H1 (cell line): ENCODE measurements around the gene SGO2. TPM values are rescaled to one million over a fixed set of nuclear protein-coding genes. Genes with fewer than 3 reads are reported as not detected.

Experiments used
- CBX5 ChIP-seq: fragments of 300-800, 300-1000 bp; sonication (generic); IDR thresholded peaks from 2 replicates; pipeline ENCODE4 v1.7.1; 2016; ENCODE audit warnings: antibody characterized with exemption, low read length, low read depth
- CBX8 ChIP-seq: fragments of 300-800, 300-1000 bp; sonication (generic); IDR thresholded peaks from 2 replicates; pipeline ENCODE4 v1.7.1; 2016; ENCODE audit warnings: low read depth, low read length, borderline replicate concordance
- CHD7 ChIP-seq: fragments of 300-600 bp; sonication (generic); IDR thresholded peaks from 2 replicates; pipeline ENCODE4 v1.7.1; 2012; ENCODE audit warnings: low read length, moderate library complexity, mild to moderate bottlenecking, inconsistent platforms; ENCODE audit not compliant: insufficient replicate concordance
- CTBP2 ChIP-seq: IDR thresholded peaks from 2 replicates; pipeline ENCODE4 v1.7.0; 2011; ENCODE audit warnings: borderline replicate concordance, mild to moderate bottlenecking, moderate library complexity, mixed read lengths, low read length; ENCODE audit not compliant: insufficient read depth, insufficient read length
- KDM4A ChIP-seq: IDR thresholded peaks from one replicate; pipeline ENCODE4 v1.7.1; 2012; ENCODE audit warnings: low read depth, mild to moderate bottlenecking, moderate library complexity, low read length, inconsistent platforms; ENCODE audit not compliant: severe bottlenecking
- MAFK ChIP-seq: IDR thresholded peaks from 2 replicates; pipeline ENCODE4 v1.6.1; 2012; ENCODE audit warnings: low read depth, mild to moderate bottlenecking, improper control_type of control experiment, low read length
- SRF ChIP-seq: IDR thresholded peaks from 2 replicates; pipeline ENCODE4 v1.6.1; 2011; ENCODE audit warnings: mild to moderate bottlenecking, low read depth, low read length, moderate library complexity
- TAF1 ChIP-seq: IDR thresholded peaks from 2 replicates; pipeline ENCODE4 v1.6.1; 2011; ENCODE audit warnings: mild to moderate bottlenecking, low read depth, low read length
- TCF12 ChIP-seq: IDR thresholded peaks from 2 replicates; pipeline ENCODE4 v1.6.1; 2011; ENCODE audit warnings: low read depth, mild to moderate bottlenecking, low read length
- polyA plus RNA-seq, 7 experiments: library from polyadenylated mRNA; depleted of rRNA in 3 of 7; stranded (reverse) in 5 of 7; unstranded in 2 of 7; fragments of >200 nt in 5 of 7; fragments of 200-250 nt in 2 of 7; gene quantifications; 1 replicate in 5 of 7; 2 replicates in 1 of 7; 4 replicates in 1 of 7; pipeline versions ENCODE4 v1.2.1 to v1.2.3, GENCODE V29; 2011 to 2013; ENCODE audit warnings: missing spikeins in 2 of 7, mixed read lengths in 2 of 7
- total RNA-seq: library from RNA; stranded (reverse); fragmentation: NEBNext Ultra II Directional; extraction: Animal tissue kit (Norgen Biotek cat#: 25700); gene quantifications from 2 replicates; pipeline ENCODE4 v1.2.1, GENCODE V29; 2021

Gene SGO2
- total and polyA plus RNA-seq, 2 of the 8 experiments (the other 6 are each of a cell fraction or from before 2014, with no cell fraction given), result 2.4 to 33.2 TPM

- no peak for TF ChIP-seq CHD7
- peak; percentile 57 for TF ChIP-seq TAF1
- no peak for TF ChIP-seq SRF
- TF ChIP-seq CTBP2, result no peak
- TF ChIP-seq CBX8, result no peak
- no peak for TF ChIP-seq CBX5
- no peak for TF ChIP-seq TCF12
- peak; percentile 77 for TF ChIP-seq KDM4A
- TF ChIP-seq MAFK, result no peak
Observed at GRCh38 chr2:200509612-200510433, 16.2 kb upstream of the SGO2 start, which contains the start of gene KCTD18 (continued).
